Astrocyte of the spinal cord (primary cell): Measurements from ENCODE around the gene USP22.

ENCODE experiments used
- DNase-seq: peaks from one replicate; pipeline ENCODE4 v3.0.0; 2011; ENCODE audit warnings: low read depth, low spot score
- H3K4me3 ChIP-seq: 2 replicates; pipeline ENCODE4 v1.5.1; 2011; ENCODE audit warnings: low read depth, mild to moderate bottlenecking, low read length, moderate library complexity
- in situ Hi-C: cut with HindIII; loops from 2 replicates; pipeline ENCODE4 v1.10.0; 2017; ENCODE audit warnings: low sequenced_read_pairs
- TF ChIP-seq, protein P1 (sequence below): IDR thresholded peaks from 2 replicates; pipeline ENCODE4 v1.5.1; 2012; ENCODE audit warnings: low read depth, mild to moderate bottlenecking, low read length, inconsistent platforms

The USP22 gene

DNA sequence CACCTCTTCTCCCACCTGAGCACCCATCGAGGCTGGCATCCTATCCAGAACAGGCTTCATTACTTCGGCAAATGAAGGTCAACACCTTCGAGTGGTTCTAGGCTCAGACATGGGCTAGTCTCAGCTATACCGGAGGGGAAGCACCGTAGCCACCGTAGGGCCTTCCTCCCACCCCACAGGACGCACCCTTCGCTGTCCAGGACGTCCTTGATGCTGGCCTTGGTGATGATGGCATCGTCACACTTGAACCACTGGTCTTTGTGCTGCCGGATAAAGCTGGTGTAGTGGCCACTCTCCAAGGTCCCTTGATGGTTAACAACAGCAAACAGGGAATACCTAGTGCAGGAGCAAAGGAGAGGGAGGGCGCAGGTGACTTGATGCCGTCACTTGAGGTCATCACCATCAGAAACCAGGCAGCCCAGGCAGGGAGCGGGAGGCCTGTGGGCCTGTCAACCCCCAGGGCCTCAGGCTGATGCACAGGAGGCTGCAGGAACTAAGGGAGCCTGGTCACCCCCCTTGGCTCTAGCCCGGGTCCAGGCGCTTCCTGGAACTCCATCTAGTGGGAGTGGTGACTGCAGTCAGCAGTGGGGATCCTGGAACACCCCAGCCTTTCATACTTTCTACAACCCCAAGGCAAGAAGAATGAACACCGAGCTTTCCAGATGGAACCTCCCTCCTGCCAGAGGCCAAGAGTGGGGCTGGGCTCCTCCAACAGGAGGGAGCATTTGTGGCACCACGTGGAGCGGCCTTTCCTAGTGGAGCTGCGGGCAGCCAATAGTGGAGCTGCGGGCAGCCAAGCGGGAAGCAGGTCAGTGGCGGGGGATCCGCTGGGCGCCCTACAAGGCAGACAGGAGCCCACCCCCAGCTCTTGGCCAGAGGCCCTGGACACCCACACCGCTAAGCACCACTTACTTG lies 38.5 kb downstream of the USP22 start:
- in situ Hi-C loops, result no loop called here
- TF ChIP-seq, protein P1, sequence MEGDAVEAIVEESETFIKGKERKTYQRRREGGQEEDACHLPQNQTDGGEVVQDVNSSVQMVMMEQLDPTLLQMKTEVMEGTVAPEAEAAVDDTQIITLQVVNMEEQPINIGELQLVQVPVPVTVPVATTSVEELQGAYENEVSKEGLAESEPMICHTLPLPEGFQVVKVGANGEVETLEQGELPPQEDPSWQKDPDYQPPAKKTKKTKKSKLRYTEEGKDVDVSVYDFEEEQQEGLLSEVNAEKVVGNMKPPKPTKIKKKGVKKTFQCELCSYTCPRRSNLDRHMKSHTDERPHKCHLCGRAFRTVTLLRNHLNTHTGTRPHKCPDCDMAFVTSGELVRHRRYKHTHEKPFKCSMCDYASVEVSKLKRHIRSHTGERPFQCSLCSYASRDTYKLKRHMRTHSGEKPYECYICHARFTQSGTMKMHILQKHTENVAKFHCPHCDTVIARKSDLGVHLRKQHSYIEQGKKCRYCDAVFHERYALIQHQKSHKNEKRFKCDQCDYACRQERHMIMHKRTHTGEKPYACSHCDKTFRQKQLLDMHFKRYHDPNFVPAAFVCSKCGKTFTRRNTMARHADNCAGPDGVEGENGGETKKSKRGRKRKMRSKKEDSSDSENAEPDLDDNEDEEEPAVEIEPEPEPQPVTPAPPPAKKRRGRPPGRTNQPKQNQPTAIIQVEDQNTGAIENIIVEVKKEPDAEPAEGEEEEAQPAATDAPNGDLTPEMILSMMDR, result no peak
- no peak for DNase-seq
- no peak overlapping the region for H3K4me3 ChIP-seq

DNA sequence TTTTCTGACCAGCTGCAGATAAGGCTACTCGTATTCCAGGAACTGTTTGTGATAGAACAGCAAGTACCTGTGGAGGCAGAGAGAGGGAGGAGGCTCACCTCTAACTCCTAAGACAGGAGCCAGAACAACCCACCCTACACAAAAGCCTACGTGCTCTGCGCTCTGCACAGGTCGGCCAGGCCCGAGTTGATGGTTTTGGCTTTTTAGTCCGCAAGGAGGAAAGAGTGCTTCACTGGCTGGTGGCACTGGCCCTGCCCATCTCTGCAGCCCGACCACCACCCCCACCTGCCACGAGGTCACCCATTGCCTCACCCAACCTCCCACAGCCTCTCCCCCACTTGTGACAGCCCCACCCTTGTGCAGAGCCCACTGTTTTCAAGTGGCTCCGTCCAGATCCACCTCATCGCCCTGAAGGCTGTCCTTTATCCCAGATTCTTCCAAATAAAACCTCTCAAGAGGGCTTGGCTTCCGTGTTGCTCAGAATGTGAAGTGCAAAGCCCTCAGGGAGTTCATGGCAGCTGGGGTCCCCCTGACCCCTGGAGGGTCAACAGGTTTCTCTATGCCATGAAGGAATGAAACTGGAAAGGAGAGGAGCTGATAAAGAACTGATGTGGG lies 39.7 kb downstream of the USP22 start:
- TF ChIP-seq, protein P1, result no peak
- no peak for DNase-seq
- in situ Hi-C loops, result no loop called here
- no peak overlapping the region for H3K4me3 ChIP-seq

DNA sequence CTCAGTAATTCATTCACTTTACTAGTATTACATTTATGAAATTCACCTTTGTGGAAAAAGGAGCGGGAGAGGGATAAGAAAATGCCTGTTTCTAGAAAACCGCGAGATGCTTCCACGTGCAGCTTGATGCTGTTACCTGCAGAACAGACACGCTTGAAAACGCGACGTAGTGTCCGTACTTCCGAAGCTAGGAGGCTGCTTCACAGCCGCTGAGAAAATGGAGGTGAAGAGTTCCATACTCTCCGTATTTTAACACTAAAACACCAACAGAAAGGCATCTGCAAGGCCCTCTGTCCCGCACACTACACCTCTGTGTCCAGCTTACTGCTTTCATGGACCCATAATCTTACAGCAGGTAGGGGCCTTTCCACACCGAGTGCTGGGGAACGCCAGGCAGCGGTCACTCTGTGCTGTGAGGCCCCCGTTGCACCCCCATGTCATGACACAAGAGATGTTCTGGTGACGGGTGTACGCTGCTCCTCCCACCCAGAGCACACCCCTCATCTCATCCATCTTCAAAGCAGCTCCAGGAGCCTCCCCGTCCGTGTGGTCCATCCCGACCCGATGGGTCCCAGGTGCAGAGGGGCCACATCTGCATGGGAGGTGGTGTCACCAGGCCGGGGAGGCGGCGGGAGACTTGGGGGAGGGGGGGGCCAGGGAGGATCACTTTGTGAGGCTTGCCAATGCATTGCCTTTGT lies 40.4 kb downstream of the USP22 start:
- DNase-seq, result no peak
- TF ChIP-seq, protein P1, result no peak
- in situ Hi-C loops, result no loop called here
- H3K4me3 ChIP-seq, result no peak overlapping the region

DNA sequence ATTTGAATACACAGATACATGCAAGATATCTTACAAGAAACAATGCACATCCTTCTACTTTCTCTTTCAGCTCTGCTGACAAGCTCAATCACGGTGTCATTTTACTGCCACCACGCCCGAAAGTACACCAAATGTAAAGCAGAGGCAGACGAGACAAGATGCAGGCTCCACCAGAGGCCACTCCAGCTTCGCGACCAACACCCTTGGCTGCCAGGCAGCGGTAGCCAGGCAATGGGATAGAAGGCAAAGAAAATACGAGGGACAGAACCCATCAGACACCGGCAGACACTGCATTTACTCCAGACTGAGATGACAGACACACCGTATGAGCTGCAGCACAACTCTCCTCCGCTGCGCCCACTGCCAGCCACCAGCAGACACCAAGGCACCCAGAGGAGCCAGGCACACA lies 41.0 kb downstream of the USP22 start:
- no peak for DNase-seq
- in situ Hi-C loops, result no loop called here
- TF ChIP-seq, protein P1, result no peak
- no peak overlapping the region for H3K4me3 ChIP-seq

DNA sequence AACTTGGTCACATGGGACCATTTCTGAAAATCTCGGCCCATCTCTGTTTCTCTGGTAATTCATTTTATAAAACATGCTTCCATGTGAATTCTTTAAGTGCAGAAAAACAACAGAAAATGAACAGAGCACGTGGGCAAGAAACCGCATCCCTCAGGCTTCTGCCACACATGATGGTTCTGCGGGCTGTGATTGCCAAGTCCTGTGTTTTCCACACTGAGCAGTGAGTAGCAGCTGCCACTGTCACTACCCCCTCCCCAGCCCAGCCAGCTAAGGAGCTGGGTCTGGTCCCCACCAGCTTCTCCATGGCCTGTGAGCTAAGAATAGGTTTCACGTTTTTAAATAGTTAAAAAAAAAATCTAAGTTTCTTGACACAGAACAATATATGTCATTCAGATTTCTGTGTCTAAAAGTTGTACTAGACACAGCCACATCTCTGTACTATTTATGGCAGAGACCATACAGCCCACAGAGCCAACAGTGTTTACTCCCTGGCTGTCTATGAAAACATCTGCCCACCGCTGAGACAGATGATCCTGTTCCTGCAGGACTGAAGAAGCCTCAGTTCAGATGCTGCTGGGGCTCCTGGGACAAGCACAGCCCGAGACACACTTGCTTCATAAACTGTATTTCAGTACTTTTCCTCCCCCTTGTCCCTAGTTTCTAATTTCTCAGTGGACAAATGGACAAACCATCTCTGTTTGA lies 41.5 kb downstream of the USP22 start:
- DNase-seq, result no peak
- H3K4me3 ChIP-seq, result no peak overlapping the region
- in situ Hi-C loops, result no loop called here
- TF ChIP-seq, protein P1, result no peak
